Peyer's patch (tissue), 4 donors: ENCODE results near the gene CYP24A1.

ENCODE experiments used
- CTCF ChIP-seq, 6 experiments: fragments of 450-650 bp in 4 of 6; fragments of 200-600 bp in 2 of 6; sonication (generic) in 1 of 6; IDR thresholded peaks; one replicate each; pipeline ENCODE4 v1.5.1; 2017 to 2019; ENCODE audit warnings: antibody characterized with exemption in 6 of 6, mild to moderate bottlenecking in 3 of 6, moderate library complexity in 1 of 6
- POLR2A ChIP-seq, 2 donors: fragments of 450-650 bp; IDR thresholded peaks; one replicate each; pipeline ENCODE4 v1.5.1; 2017; ENCODE audit warnings: antibody characterized with exemption in 2 of 2, mild to moderate bottlenecking in 2 of 2, moderate library complexity in 2 of 2

- TF ChIP-seq CTCF (IDR thresholded peaks at IDR 0.05) (no peak), POLR2A (IDR thresholded peaks at IDR 0.05) (no peak)
Observed at GRCh38 chr20:54165803-54166202, 8.0 kb downstream of the CYP24A1 start.
